HUES48 (cell line): ENCODE data around the gene EFCAB7.

ENCODE experiments used
- H3K27ac ChIP-seq: one replicate; pipeline ENCODE4 v1.7.0; 2013; ENCODE audit warnings: low read depth, low read length, inconsistent platforms
- H3K27me3 ChIP-seq: 2 replicates; pipeline ENCODE4 v1.6.1; 2013; ENCODE audit warnings: mild to moderate bottlenecking, low read length; ENCODE audit not compliant: control insufficient read depth, insufficient read depth
- H3K36me3 ChIP-seq: 2 replicates; pipeline ENCODE4 v1.6.1; 2013; ENCODE audit warnings: low read length; ENCODE audit not compliant: control insufficient read depth, insufficient read depth
- H3K4me1 ChIP-seq: 2 replicates; pipeline ENCODE4 v1.6.1; 2013; ENCODE audit warnings: mild to moderate bottlenecking, low read length; ENCODE audit not compliant: control insufficient read depth, insufficient read depth
- H3K4me3 ChIP-seq: 2 replicates; pipeline ENCODE4 v1.5.1; 2013; ENCODE audit warnings: mild to moderate bottlenecking, low read depth, low read length
- H3K9ac ChIP-seq: 2 replicates; pipeline ENCODE4 v1.6.1; 2013; ENCODE audit warnings: mild to moderate bottlenecking, low read depth, low read length, moderate library complexity
- H3K9me3 ChIP-seq: 2 replicates; pipeline ENCODE4 v1.6.1; 2013; ENCODE audit warnings: low read length; ENCODE audit not compliant: control insufficient read depth, insufficient read depth

The EFCAB7 gene

DNA sequence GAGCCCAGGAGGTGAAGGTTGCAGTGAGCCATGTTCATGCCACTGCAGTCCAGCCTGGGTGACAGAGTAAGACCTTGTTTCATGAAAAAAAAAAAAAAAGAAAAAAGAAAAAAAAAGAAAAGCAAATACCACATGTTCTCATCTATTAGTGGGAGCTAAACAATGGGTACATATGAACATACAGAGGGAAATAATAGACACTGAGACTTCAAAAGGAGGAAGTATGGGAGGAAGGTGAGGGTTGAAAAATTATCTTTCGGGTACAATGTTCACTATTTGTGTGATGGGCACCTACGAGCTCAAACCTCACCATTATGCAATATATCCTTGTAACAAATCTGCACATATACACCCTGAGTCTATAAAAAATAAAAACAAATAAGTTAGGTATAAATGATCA lies 6.7 kb upstream of the EFCAB7 start:
- no peaks in the 10 kb centered on the region for H3K9me3 ChIP-seq
- no peak overlapping the region for H3K9ac ChIP-seq
- H3K27ac ChIP-seq = no peak overlapping the region
- H3K4me3 ChIP-seq = no peak overlapping the region
- H3K36me3 ChIP-seq = no peaks in the 10 kb centered on the region
- H3K27me3 ChIP-seq = no peaks in the 10 kb centered on the region
- H3K4me1 ChIP-seq = no peaks in the 10 kb centered on the region

DNA sequence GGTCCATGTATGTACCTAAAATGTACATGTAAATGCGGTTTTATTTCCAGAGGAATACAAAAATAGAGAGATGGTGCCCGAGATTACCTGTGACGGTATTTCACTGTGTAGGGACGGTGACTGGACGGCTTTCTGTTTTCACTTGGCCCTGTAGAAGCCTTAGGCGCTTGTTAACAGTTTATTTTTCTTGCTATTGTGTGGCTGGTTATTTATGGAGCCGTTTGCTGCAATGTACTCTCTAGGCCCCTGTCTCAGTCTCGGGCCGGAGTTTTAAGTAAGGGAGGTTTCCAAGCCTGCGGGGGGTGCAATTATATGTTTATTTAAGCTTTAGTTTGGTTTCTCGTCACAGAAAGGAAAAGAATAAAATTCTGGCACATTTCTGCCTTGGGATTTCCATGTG lies 413 bp downstream of the EFCAB7 start:
- H3K4me1 ChIP-seq = peaks cover 10% of the 10 kb centered on the region
- H3K4me3 ChIP-seq = peak overlapping the region; percentile 81
- peak overlapping the region; percentile 72 for H3K9ac ChIP-seq
- no peaks in the 10 kb centered on the region for H3K36me3 ChIP-seq
- H3K9me3 ChIP-seq = no peaks in the 10 kb centered on the region
- peak overlapping the region; percentile 96 for H3K27ac ChIP-seq
- no peaks in the 10 kb centered on the region for H3K27me3 ChIP-seq

DNA sequence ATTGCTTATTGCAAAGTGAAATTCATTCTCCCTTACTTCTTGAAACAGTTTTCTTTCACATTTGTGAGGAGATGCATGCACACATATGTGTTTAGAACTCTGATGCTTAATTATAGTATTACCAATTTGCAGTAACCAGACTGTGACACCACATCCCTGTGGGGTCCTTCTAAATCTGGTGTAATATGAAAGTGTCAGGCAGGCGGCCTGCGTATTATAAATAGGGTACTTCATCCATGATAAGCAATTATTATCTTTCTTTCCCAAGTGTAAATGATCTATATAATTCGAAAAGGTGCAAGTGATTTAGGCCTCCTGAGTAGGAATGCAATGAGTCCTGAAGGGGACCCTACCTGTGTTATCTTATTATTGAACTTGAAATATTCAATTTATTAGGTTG lies 876 bp downstream of the EFCAB7 start:
- Histone ChIP-seq H3K27me3 (no peaks in the 10 kb centered on the region), H3K4me3 (peak overlapping the region; percentile 81), H3K4me1 (peaks cover 10% of the 10 kb centered on the region), H3K36me3 (no peaks in the 10 kb centered on the region), H3K27ac (no peak overlapping the region), H3K9ac (no peak overlapping the region), H3K9me3 (no peaks in the 10 kb centered on the region)

DNA sequence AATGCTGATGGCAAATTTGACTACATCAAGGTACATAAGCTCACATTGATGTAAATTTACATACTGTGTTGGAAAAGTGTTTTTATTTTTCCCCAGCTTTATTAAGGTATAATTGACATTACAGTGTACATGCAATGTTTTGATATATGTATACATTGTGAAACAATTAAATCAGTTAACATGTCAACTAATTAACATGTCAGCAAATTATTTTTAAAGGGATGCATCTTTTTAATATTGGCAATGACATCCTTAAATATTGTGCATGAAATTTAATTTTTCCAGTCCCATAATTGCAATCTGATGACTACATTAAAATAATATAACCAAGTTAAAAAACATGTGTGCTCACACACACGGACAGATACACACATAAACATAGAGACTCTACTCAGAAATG lies 9.4 kb downstream of the EFCAB7 start:
- no peaks in the 10 kb centered on the region for H3K9me3 ChIP-seq

DNA sequence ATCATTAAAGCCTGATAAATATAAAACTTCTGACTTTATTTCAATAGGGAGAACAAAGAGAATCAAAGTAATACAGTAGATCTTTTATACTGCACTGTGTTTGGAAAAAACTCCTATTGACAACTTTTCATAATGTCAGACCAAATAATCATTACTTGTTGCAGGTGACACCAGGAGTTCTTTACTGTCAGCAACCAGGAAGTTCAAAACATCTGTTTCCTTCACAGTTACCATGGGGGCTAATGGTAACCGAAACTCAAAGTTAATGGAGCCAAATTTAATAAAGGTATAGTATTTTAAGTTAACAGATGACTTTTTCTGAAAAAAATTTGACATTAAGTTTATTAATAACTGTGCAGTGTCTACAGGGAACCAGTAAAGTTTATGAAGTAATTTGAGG lies 10.6 kb downstream of the EFCAB7 start:
- Histone ChIP-seq H3K4me3 (no peak overlapping the region), H3K36me3 (peaks cover 15% of the 10 kb centered on the region), H3K4me1 (peaks cover 17% of the 10 kb centered on the region), H3K9me3 (no peaks in the 10 kb centered on the region), H3K27me3 (no peaks in the 10 kb centered on the region), H3K27ac (no peak overlapping the region), H3K9ac (no peak overlapping the region)

More for the DNA sequence above, 9.4 kb downstream of the EFCAB7 start:
- Histone ChIP-seq H3K27ac (no peak overlapping the region), H3K36me3 (peaks cover 15% of the 10 kb centered on the region), H3K4me3 (no peak overlapping the region), H3K9ac (no peak overlapping the region), H3K4me1 (peaks cover 17% of the 10 kb centered on the region), H3K27me3 (no peaks in the 10 kb centered on the region)

DNA sequence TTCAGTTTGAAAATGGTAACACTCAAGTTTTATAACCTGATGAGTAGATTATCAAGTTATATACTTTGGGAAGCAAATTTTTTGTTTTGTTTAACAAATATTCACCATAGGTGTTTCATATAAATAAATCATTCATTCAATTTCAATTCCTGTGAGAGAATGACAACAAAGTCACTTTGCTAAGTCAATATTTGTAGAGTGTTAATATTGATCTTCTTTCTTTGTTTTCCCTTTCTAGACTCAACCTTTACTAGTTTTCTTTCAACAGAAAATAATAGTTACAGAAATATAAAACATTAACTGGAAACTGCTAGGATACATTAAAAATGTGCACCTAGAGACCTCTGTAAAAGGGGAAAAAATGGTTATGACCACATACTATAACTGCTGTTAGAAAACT lies 11.1 kb downstream of the EFCAB7 start:
- Histone ChIP-seq H3K9me3 (no peaks in the 10 kb centered on the region), H3K36me3 (peaks cover 15% of the 10 kb centered on the region), H3K27me3 (no peaks in the 10 kb centered on the region), H3K9ac (no peak overlapping the region), H3K4me3 (no peak overlapping the region), H3K27ac (no peak overlapping the region), H3K4me1 (peaks cover 17% of the 10 kb centered on the region)

DNA sequence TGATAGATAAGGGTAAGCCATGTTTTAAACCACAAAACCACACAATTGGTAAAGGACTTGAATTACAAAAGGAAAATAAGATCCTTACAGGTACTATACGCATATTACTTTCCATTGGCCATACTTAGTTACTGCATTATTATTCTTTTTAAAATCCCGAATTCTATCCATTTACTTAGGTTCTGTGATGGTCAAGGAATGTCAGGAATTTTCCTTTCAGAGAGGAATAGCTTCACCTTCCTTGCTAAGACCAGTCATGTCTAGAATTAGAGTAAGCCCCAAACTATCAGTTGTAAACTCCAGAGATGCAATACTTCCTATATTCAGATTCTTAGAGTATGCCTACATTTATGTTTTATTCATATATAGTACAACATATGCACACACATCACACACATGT lies 13.7 kb downstream of the EFCAB7 start:
- Histone ChIP-seq H3K9me3 (no peaks in the 10 kb centered on the region), H3K4me1 (peaks cover 17% of the 10 kb centered on the region), H3K4me3 (peak overlapping the region; percentile 10; the same call in 1 of the 2 replicates), H3K27ac (no peak overlapping the region), H3K9ac (no peak overlapping the region), H3K36me3 (peaks cover 15% of the 10 kb centered on the region), H3K27me3 (no peaks in the 10 kb centered on the region)

DNA sequence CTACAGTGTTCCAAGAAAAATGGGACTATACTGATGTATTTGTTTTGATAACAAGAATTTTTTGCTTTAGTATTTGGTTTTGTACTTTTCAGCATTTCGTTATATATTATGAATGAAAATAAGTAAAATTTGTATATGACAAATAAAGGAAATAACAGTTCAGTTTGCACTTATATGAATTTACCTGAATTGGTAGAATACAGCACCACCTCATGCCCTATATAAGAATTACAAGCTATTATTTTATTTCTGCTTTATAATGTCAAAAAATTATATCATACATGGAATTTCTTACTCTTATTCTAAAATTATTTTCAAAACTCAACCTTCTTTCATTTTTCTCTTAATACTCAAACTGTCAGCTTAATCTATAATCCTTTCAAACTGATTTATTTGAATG lies 14.6 kb downstream of the EFCAB7 start:
- Histone ChIP-seq H3K9ac (no peak overlapping the region), H3K9me3 (no peaks in the 10 kb centered on the region), H3K4me1 (peaks cover 17% of the 10 kb centered on the region), H3K36me3 (peaks cover 10% of the 10 kb centered on the region; the same call in 1 of the 2 replicates), H3K4me3 (no peak overlapping the region), H3K27me3 (no peaks in the 10 kb centered on the region), H3K27ac (no peak overlapping the region)

DNA sequence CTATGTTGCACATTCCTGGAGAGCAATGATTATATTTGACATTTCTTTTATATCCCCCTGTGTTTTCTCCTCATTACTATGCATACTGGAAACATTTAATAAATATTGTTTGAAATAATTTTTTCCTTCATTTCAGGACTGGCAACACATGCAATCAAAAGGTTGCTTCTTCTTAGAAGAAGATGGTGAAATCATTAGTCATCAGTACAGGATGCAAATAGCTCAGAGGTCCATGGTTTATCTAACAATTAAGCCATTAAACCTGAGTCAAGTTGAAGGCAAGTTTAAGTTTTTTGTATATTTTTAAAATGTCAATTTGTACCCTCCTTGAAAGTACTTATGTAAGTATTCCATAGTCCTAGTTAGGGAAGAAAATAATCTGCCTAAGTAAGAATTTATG lies 22.5 kb downstream of the EFCAB7 start:
- H3K36me3 ChIP-seq = no peaks in the 10 kb centered on the region
- H3K4me3 ChIP-seq = no peak overlapping the region
- no peak overlapping the region for H3K9ac ChIP-seq
- no peaks in the 10 kb centered on the region for H3K4me1 ChIP-seq
- H3K27ac ChIP-seq = no peak overlapping the region
- no peaks in the 10 kb centered on the region for H3K27me3 ChIP-seq
- no peaks in the 10 kb centered on the region for H3K9me3 ChIP-seq

DNA sequence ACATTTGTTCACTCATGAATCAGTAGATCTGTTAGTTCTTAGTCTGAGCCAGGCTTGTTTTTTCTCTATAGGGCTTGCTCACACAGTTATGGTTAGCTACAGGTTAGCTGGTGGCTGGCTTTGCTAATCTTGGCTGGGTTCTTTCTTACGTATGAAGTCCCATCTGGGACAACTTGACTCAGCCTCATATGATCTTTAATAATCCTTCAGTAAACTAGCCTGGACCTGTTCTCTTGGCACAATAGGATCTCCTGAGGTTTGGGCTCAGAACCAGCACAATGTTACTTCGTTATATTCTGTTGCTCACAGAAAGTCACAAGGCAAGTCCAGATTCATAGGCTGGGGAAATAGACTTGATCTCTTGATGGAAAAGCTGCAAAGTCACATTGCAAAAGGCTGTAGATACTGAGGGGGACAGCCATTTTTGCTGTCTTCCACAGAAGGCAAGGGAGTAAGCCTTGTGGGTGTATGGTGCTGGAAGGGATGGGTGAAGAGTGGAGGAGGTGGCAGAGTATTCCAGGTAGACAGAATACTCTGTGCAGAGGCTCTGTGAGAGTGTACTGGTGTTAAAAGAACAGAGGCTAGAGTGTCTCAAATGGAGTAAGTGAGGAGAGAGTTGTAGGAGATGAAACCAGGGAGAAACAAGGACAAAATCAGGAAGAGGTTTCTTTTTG lies 24.4 kb downstream of the EFCAB7 start:
- no peaks in the 10 kb centered on the region for H3K27me3 ChIP-seq
- no peak overlapping the region for H3K4me3 ChIP-seq
- no peaks in the 10 kb centered on the region for H3K36me3 ChIP-seq
- H3K4me1 ChIP-seq = no peaks in the 10 kb centered on the region
- H3K9me3 ChIP-seq = no peaks in the 10 kb centered on the region
- no peak overlapping the region for H3K27ac ChIP-seq
- H3K9ac ChIP-seq = no peak overlapping the region

- Histone ChIP-seq H3K4me1 (no peaks in the 10 kb centered on the region), H3K27me3 (no peaks in the 10 kb centered on the region), H3K27ac (no peak overlapping the region), H3K4me3 (no peak overlapping the region), H3K36me3 (no peaks in the 10 kb centered on the region), H3K9me3 (no peaks in the 10 kb centered on the region), H3K9ac (no peak overlapping the region)
These were observed 25.0 kb downstream of the EFCAB7 start for GRCh38 chr1:63548303-63548702.
